Tibial artery (tissue), 4 donors: ENCODE results near the gene TPSAB1.
"Not testable (repeated sequence)": the region's sequence is repeated elsewhere in the genome, so short reads cannot be mapped to it uniquely, and the experiment has no call there.

Experiments
- DNase-seq, 2 donors: peaks; one replicate each; pipeline ENCODE4 v3.0.0-alpha.2; 2019
- H3K27ac ChIP-seq, 2 donors: fragments of 200-600 bp; sonication (generic) in 1 of 2; 1 replicate in 1 of 2; 2 replicates in 1 of 2; pipeline ENCODE4 v1.5.1; 2018 to 2019; ENCODE audit warnings: mild to moderate bottlenecking in 1 of 2
- H3K27me3 ChIP-seq, 2 donors: fragments of 200-600 bp; sonication (generic) in 1 of 2; one replicate each; pipeline versions ENCODE4 v1.5.1 to v1.6.0; 2016 to 2019
- H3K36me3 ChIP-seq, 3 donors: fragments of 200-600 bp; sonication (generic) in 2 of 3; one replicate each; pipeline ENCODE4 v1.5.1; 2016 to 2019; ENCODE audit warnings: mild to moderate bottlenecking in 2 of 3
- H3K4me1 ChIP-seq, 4 donors: fragments of 200-600 bp; sonication (generic) in 2 of 4; 1 replicate in 3 of 4; 2 replicates in 1 of 4; pipeline ENCODE4 v1.5.1; 2016 to 2019
- H3K4me3 ChIP-seq, 2 donors: fragments of 200-600 bp; sonication (generic) in 1 of 2; 1 replicate in 1 of 2; 2 replicates in 1 of 2; pipeline ENCODE4 v1.5.1; 2018 to 2019; ENCODE audit warnings: mild to moderate bottlenecking in 2 of 2
- H3K9me3 ChIP-seq, 3 donors: fragments of 200-600 bp; sonication (generic) in 1 of 3; one replicate each; pipeline ENCODE4 v1.5.1; 2016 to 2019
- CTCF ChIP-seq, 2 experiments: fragments of 200-600 bp in 1 of 2; fragments of 450-650 bp in 1 of 2; IDR thresholded peaks; one replicate each; pipeline ENCODE4 v1.5.1; 2017 to 2019; ENCODE audit warnings: antibody characterized with exemption in 2 of 2, mild to moderate bottlenecking in 1 of 2, moderate library complexity in 1 of 2
- intact Hi-C: fragments of 100-400 bp; cut with DNase I; formaldehyde crosslinking; loops from one replicate; pipeline ENCODE4 v1.15.0; 2023; ENCODE audit warnings: low total_unique reads

TPSAB1 gene

GRCh38 chr16:1230471-1231212 is 9.9 kb upstream of the TPSAB1 start:
- H3K4me1 ChIP-seq, intact Hi-C loops, H3K27ac ChIP-seq, H3K9me3 ChIP-seq, H3K27me3 ChIP-seq, H3K36me3 ChIP-seq, DNase-seq, H3K4me3 ChIP-seq: not testable (repeated sequence)

GRCh38 chr16:1231301-1231700 is 9.2 kb upstream of the TPSAB1 start:
- DNase-seq, H3K36me3 ChIP-seq, H3K27ac ChIP-seq, H3K4me1 ChIP-seq, H3K27me3 ChIP-seq, H3K4me3 ChIP-seq, H3K9me3 ChIP-seq, intact Hi-C loops: not testable (repeated sequence)

- intact Hi-C loops, H3K27ac ChIP-seq, H3K27me3 ChIP-seq, H3K9me3 ChIP-seq, H3K4me3 ChIP-seq, H3K36me3 ChIP-seq, H3K4me1 ChIP-seq, DNase-seq: not testable (repeated sequence)
Observed at GRCh38 chr16:1232049-1232748, 8.3 kb upstream of the TPSAB1 start.

GRCh38 chr16:1236659-1237058 is 3.8 kb upstream of the TPSAB1 start:
- H3K9me3 ChIP-seq, H3K4me3 ChIP-seq, H3K4me1 ChIP-seq, H3K27ac ChIP-seq, H3K36me3 ChIP-seq, intact Hi-C loops, DNase-seq: not testable (repeated sequence)
- peaks cover 0 to 10% of the 10 kb centered on the region in 2 donors for H3K27me3 ChIP-seq

- H3K4me3 ChIP-seq: no peak overlapping the region
- H3K9me3 ChIP-seq: no peaks in the 10 kb centered on the region
- H3K36me3 ChIP-seq: no peaks in the 10 kb centered on the region
- H3K27me3 ChIP-seq: peaks cover 0 to 10% of the 10 kb centered on the region in 2 donors
- H3K27ac ChIP-seq: no peak overlapping the region
- no peak for DNase-seq
- intact Hi-C loops: no loop called here
- no peak for TF ChIP-seq CTCF (IDR thresholded peaks at IDR 0.05)
- H3K4me1 ChIP-seq: no peaks in the 10 kb centered on the region
Observed at GRCh38 chr16:1237990-1238389, 2.5 kb upstream of the TPSAB1 start.

- H3K4me3 ChIP-seq, H3K4me1 ChIP-seq, H3K9me3 ChIP-seq, H3K36me3 ChIP-seq, intact Hi-C loops, DNase-seq, H3K27ac ChIP-seq: not testable (repeated sequence)
- H3K27me3 ChIP-seq: peaks cover 0 to 13% of the 10 kb centered on the region in 2 donors
Observed at GRCh38 chr16:1238909-1239308, 1.6 kb upstream of the TPSAB1 start.

GRCh38 chr16:1239575-1239974 is 930 bp upstream of the TPSAB1 start:
- intact Hi-C loops, H3K4me1 ChIP-seq, H3K4me3 ChIP-seq, H3K36me3 ChIP-seq, H3K27ac ChIP-seq, H3K9me3 ChIP-seq, DNase-seq: not testable (repeated sequence)
- peaks cover 0 to 19% of the 10 kb centered on the region in 2 donors for H3K27me3 ChIP-seq

- not testable (repeated sequence) for H3K36me3 ChIP-seq
Observed at GRCh38 chr16:1241081-1241480, 576 bp downstream of the TPSAB1 start.

GRCh38 chr16:1243363-1243762 is 2.9 kb downstream of the TPSAB1 start:
- H3K27ac ChIP-seq, intact Hi-C loops, H3K4me3 ChIP-seq, H3K36me3 ChIP-seq, H3K9me3 ChIP-seq, H3K4me1 ChIP-seq, DNase-seq: not testable (repeated sequence)
- peaks cover 0 to 40% of the 10 kb centered on the region in 2 donors for H3K27me3 ChIP-seq

More at GRCh38 chr16:1241081-1241480, 576 bp downstream of the TPSAB1 start:
- H3K9me3 ChIP-seq, H3K27ac ChIP-seq, DNase-seq, H3K4me1 ChIP-seq, intact Hi-C loops, H3K4me3 ChIP-seq: not testable (repeated sequence)
- peaks cover 0 to 30% of the 10 kb centered on the region in 2 donors for H3K27me3 ChIP-seq

- DNase-seq, H3K4me3 ChIP-seq, H3K36me3 ChIP-seq, H3K27ac ChIP-seq, H3K9me3 ChIP-seq, intact Hi-C loops, H3K4me1 ChIP-seq: not testable (repeated sequence)
- peaks cover 0 to 40% of the 10 kb centered on the region in 2 donors for H3K27me3 ChIP-seq
Observed at GRCh38 chr16:1243907-1244850, 3.7 kb downstream of the TPSAB1 start.
